Aorta (tissue), 5 donors: ENCODE data around the gene PLLP. TPM values are rescaled to one million over a fixed set of nuclear protein-coding genes. Genes with fewer than 3 reads are reported as not detected.

Source experiments
- ATAC-seq: fragments of 200-7000 bp; cut with Tn5 transposase; one replicate; pipeline ENCODE4 v1.9.1; 2022; ENCODE audit warnings: moderate library complexity; ENCODE audit not compliant: low FRiP score
- DNase-seq, 2 donors: peaks; one replicate each; pipeline ENCODE4 v3.0.0-alpha.2; 2020
- H3K27ac ChIP-seq, 2 donors: one replicate each; pipeline ENCODE4 v1.5.1; 2013; ENCODE audit warnings: low read length in 2 of 2, mild to moderate bottlenecking in 2 of 2, moderate library complexity in 2 of 2, control low read depth in 1 of 2, inconsistent platforms in 1 of 2, low read depth in 1 of 2
- H3K27me3 ChIP-seq, 2 donors: one replicate each; pipeline ENCODE4 v1.6.1; 2013; ENCODE audit warnings: control low read depth in 1 of 2, low read length in 1 of 2, mild to moderate bottlenecking in 1 of 2, moderate library complexity in 1 of 2; ENCODE audit not compliant: insufficient read depth in 2 of 2, control insufficient read depth in 1 of 2
- H3K36me3 ChIP-seq, 2 donors: one replicate each; pipeline ENCODE4 v1.6.1; 2013; ENCODE audit warnings: control low read depth in 1 of 2, low read length in 1 of 2, mild to moderate bottlenecking in 1 of 2; ENCODE audit not compliant: insufficient read depth in 2 of 2, control insufficient read depth in 1 of 2
- H3K4me1 ChIP-seq, 2 donors: one replicate each; pipeline ENCODE4 v1.6.1; 2013; ENCODE audit warnings: low read length in 2 of 2, control low read depth in 1 of 2, mild to moderate bottlenecking in 1 of 2, moderate library complexity in 1 of 2; ENCODE audit not compliant: insufficient read depth in 2 of 2, control insufficient read depth in 1 of 2
- H3K4me3 ChIP-seq, 2 donors: one replicate each; pipeline ENCODE4 v1.5.1; 2013; ENCODE audit warnings: low read length in 2 of 2, control low read depth in 1 of 2, mild to moderate bottlenecking in 1 of 2
- H3K9me3 ChIP-seq: one replicate; pipeline ENCODE4 v1.6.1; 2013; ENCODE audit warnings: mild to moderate bottlenecking, low read length; ENCODE audit not compliant: control insufficient read depth
- WGBS, 2 donors: extraction: QIAGEN DNeasy Blood & Tissue Kit; methylation state at CpG; one replicate each; pipeline ENCODE4 v1.1.7; 2013; 5-methylcytosine and 5-hydroxymethylcytosine counted together
- intact Hi-C, 2 donors: fragments of 100-400 bp; cut with DNase I; formaldehyde crosslinking; loops; one replicate each; pipeline versions ENCODE4 v1.14.2 to v1.15.0; 2022
- polyA plus RNA-seq, 2 donors: library from polyadenylated mRNA; stranded (reverse); fragments of 200-250 nt; gene quantifications; one replicate each; pipeline ENCODE4 v1.2.3, GENCODE V29; 2013
- total RNA-seq, 2 donors: library from RNA; stranded (reverse); fragmentation: NEBNext Ultra II Directional; extraction: Animal tissue kit (Norgen Biotek cat#: 25700); gene quantifications; one replicate each; pipeline ENCODE4 v1.2.1, GENCODE V29; 2021
- donor health status: healthy with polysubstance abuse.
- donor health status: Bipolar disorder and iron deficiency.
- donor health status: DM: no; HTN: no; CAD: no.
- donor health status: DM: no; HTN: no; CAD: no.
- donor health status: DM: yes; HTN: yes; CAD: no.

The PLLP gene
- total and polyA plus RNA-seq, 4 donors: 2.2 to 7.6 (median 2.8) TPM

- H3K27me3 ChIP-seq: no peaks in the 10 kb centered on the region
- peaks cover 0 to 5% of the 10 kb centered on the region in 2 donors for H3K36me3 ChIP-seq
- WGBS, 2 donors: 94 to 99% methylated on average over 5 of the region's 5 CpGs
- H3K27ac ChIP-seq: no peak overlapping the region
- H3K4me3 ChIP-seq: no peak overlapping the region
- intact Hi-C loops: no loop called here
- no peak for ATAC-seq
- H3K4me1 ChIP-seq: no peaks in the 10 kb centered on the region
- no peaks in the 10 kb centered on the region for H3K9me3 ChIP-seq
- DNase-seq: no peak
Observed at GRCh38 chr16:57209780-57210179, 74.7 kb downstream of the PLLP start.

GRCh38 chr16:57208926-57209325 lies 75.5 kb downstream of the PLLP start:
- no peak for ATAC-seq
- no peak for DNase-seq
- Histone ChIP-seq H3K27ac (no peak overlapping the region), H3K4me3 (no peak overlapping the region), H3K36me3 (peaks cover 0 to 5% of the 10 kb centered on the region in 2 donors), H3K9me3 (no peaks in the 10 kb centered on the region), H3K27me3 (no peaks in the 10 kb centered on the region), H3K4me1 (no peaks in the 10 kb centered on the region)
- WGBS, 2 donors: 93 to 97% methylated on average over 1 of the region's 1 CpG
- intact Hi-C loops: no loop called here

Other genes with a start within 250 kb of the PLLP start
- gene CPNE2, start 192.1 kb downstream of the PLLP start, total RNA-seq: 10 to 100 TPM; 29.4 to 37.1 TPM
- 10 to 100 TPM; 19.0 to 21.4 TPM for gene CPNE2, start 192.1 kb downstream of the PLLP start, polyA plus RNA-seq
- 10 to 100 TPM; 59.8 to 85.7 TPM for gene PSME3IP1, start 98.6 kb downstream of the PLLP start, total RNA-seq
- gene PSME3IP1, start 98.6 kb downstream of the PLLP start, polyA plus RNA-seq: 10 to 100 TPM; 34.9 to 90.8 TPM
- gene RSPRY1, start 98.3 kb downstream of the PLLP start, total RNA-seq: 10 to 100 TPM; 30.9 to 32.5 TPM
- gene RSPRY1, start 98.3 kb downstream of the PLLP start, polyA plus RNA-seq: 10 to 100 TPM; 10.4 to 12.7 TPM
- 10 to 100 TPM; 39.1 to 47.5 TPM for gene ARL2BP, start 39.4 kb downstream of the PLLP start, total RNA-seq
- gene ARL2BP, start 39.4 kb downstream of the PLLP start, polyA plus RNA-seq: 10 to 100 TPM; 42.1 to 65.4 TPM
- gene CCL22, start 74.1 kb upstream of the PLLP start, total RNA-seq: under 1 TPM; 0.24 to 0.29 TPM
- gene CCL22, start 74.1 kb upstream of the PLLP start, polyA plus RNA-seq: under 1 TPM in 1 of 2 donors, not detected in 1; 0.08 TPM
- gene CX3CL1, start 87.8 kb upstream of the PLLP start, total RNA-seq: 10 to 100 TPM; 45.5 to 47.5 TPM
- gene CX3CL1, start 87.8 kb upstream of the PLLP start, polyA plus RNA-seq: 10 to 100 TPM; 17.5 to 62.5 TPM
- under 1 TPM in 1 of 2 donors, not detected in 1; 0.94 TPM for gene CCL17, start 120.1 kb upstream of the PLLP start, total RNA-seq
- not detected for gene CCL17, start 120.1 kb upstream of the PLLP start, polyA plus RNA-seq
- gene CIAPIN1, start 162.7 kb upstream of the PLLP start, total RNA-seq: 10 to 100 TPM; 26.7 to 27.4 TPM
- gene CIAPIN1, start 162.7 kb upstream of the PLLP start, polyA plus RNA-seq: 10 to 100 TPM; 16.3 to 21.6 TPM
- gene COQ9, start 162.8 kb upstream of the PLLP start, total RNA-seq: 10 to 100 TPM; 22.0 to 29.4 TPM
- 10 to 100 TPM; 28.9 to 48.2 TPM for gene COQ9, start 162.8 kb upstream of the PLLP start, polyA plus RNA-seq
- 10 to 100 TPM; 43.8 to 49.7 TPM for gene POLR2C, start 178.0 kb upstream of the PLLP start, total RNA-seq
- gene POLR2C, start 178.0 kb upstream of the PLLP start, polyA plus RNA-seq: 10 to 100 TPM; 49.3 to 55.3 TPM
- gene DOK4, start 201.8 kb upstream of the PLLP start, total RNA-seq: 10 to 100 TPM; 35.5 to 44.5 TPM
- 10 to 100 TPM; 26.4 to 54.1 TPM for gene DOK4, start 201.8 kb upstream of the PLLP start, polyA plus RNA-seq